Endodermal cell (in vitro differentiated cells): ENCODE data around the gene SORD. TPM values are rescaled to one million over a fixed set of nuclear protein-coding genes. Genes with fewer than 3 reads are reported as not detected.
A peak's percentile ranks its signal among the peaks of the same experiment; 100 is the strongest.
"Not testable (repeated sequence)": the region's sequence is repeated elsewhere in the genome, so short reads cannot be mapped to it uniquely, and the experiment has no call there.

Source experiments
- DNase-seq: peaks from one replicate; pipeline ENCODE4 v3.0.0-alpha.2; 2017
- H3K27ac ChIP-seq: 2 replicates; pipeline ENCODE4 v1.5.1; 2013; ENCODE audit warnings: mild to moderate bottlenecking, low read depth, low read length, moderate library complexity
- H3K27me3 ChIP-seq: 2 replicates; pipeline ENCODE4 v1.6.1; 2013; ENCODE audit warnings: mild to moderate bottlenecking, low read length, moderate library complexity; ENCODE audit not compliant: insufficient read depth, control insufficient read depth, poor library complexity, severe bottlenecking
- H3K36me3 ChIP-seq: 2 replicates; pipeline ENCODE4 v1.7.0; 2013; ENCODE audit warnings: mild to moderate bottlenecking, low read length, moderate library complexity; ENCODE audit not compliant: control insufficient read depth, insufficient read depth
- H3K4me1 ChIP-seq: one replicate; pipeline ENCODE4 v1.7.0; 2013; ENCODE audit warnings: low read length; ENCODE audit not compliant: control insufficient read depth, insufficient read depth
- H3K4me3 ChIP-seq: 2 replicates; pipeline ENCODE4 v1.5.1; 2013; ENCODE audit warnings: mild to moderate bottlenecking, low read length, moderate library complexity
- H3K9ac ChIP-seq: 2 replicates; pipeline ENCODE4 v1.6.1; 2013; ENCODE audit warnings: mild to moderate bottlenecking, low read length, moderate library complexity; ENCODE audit not compliant: poor library complexity, severe bottlenecking; ENCODE audit errors: extremely low read depth
- H3K9me3 ChIP-seq: 2 replicates; pipeline ENCODE4 v1.6.1; 2013; ENCODE audit warnings: mild to moderate bottlenecking, low read length, moderate library complexity; ENCODE audit not compliant: control insufficient read depth
- H3K27ac Mint-ChIP-seq: 2 replicates; pipeline ENCODE4 v1.8.0; 2020; ENCODE audit warnings: mixed read lengths
- H3K27me3 Mint-ChIP-seq: 2 replicates; pipeline ENCODE4 v1.8.0; 2021; ENCODE audit warnings: mild to moderate bottlenecking, mixed read lengths; ENCODE audit not compliant: insufficient read depth
- H3K36me3 Mint-ChIP-seq: 2 replicates; pipeline ENCODE4 v1.8.0; 2020; ENCODE audit warnings: low read depth, mixed read lengths
- H3K4me1 Mint-ChIP-seq: 2 replicates; pipeline ENCODE4 v1.8.0; 2020; ENCODE audit warnings: mixed read lengths
- H3K4me3 Mint-ChIP-seq: 2 replicates; pipeline ENCODE4 v1.8.0; 2020; ENCODE audit warnings: mild to moderate bottlenecking, moderate library complexity, mixed read lengths
- H3K9me3 Mint-ChIP-seq: 2 replicates; pipeline ENCODE4 v1.8.0; 2020; ENCODE audit warnings: mild to moderate bottlenecking, mixed read lengths
- WGBS, 2 experiments: methylation state at CpG; one replicate each; pipeline versions ENCODE4 v1.1.5 to v1.1.7; 2013; ENCODE audit warnings: missing lambda C conversion rate in 2 of 2, mixed read lengths in 1 of 2; ENCODE audit not compliant: insufficient coverage in 1 of 2, insufficient read length in 1 of 2; 5-methylcytosine and 5-hydroxymethylcytosine counted together
- total RNA-seq, 2 donors: library from RNA; stranded (reverse); fragmentation: NEBNext Ultra II Directional in 1 of 2; extraction: Animal tissue kit (Norgen Biotek cat#: 25700) in 1 of 2; gene quantifications; 2 replicates in 1 of 2; 3 replicates in 1 of 2; pipeline ENCODE4 v1.2.1, GENCODE V29; 2021

SORD gene
- total RNA-seq, 2 donors from 2014 or later: 28.7 to 40.3 TPM

DNA sequence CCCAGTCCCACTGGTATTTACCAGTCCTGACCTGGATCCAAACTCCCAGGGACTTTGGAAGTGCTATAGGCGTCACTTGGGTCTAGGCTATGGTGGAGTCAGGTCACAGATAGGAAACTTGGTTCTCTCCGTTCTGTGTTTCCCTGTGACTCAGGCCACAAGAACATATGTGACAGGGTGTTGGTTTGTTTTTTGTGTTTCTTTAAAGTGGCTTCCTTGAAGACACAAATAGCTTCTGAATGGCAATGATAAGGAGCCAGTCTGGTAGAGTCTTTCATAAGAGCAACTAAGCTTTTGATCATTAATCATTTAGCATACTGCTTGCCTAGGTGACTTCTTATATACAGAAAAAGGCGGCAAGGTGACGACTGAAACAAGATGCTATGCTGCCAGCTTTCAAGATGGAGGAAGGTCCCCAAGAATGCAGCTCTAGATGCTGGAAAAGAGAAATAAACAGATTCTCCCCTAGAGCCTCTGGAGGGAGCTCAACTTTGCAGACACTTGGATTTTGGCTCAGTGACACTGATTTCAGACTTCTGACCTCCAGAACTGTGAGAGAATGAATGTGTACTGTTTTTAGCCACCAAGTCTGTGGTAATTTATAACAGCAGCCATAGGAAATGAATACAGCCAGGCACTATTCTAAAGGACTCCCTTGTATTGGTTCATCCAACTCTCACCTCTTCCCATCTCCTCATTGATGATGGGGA is 36.5 kb upstream of the SORD start:
- H3K27ac Mint-ChIP-seq, H3K36me3 ChIP-seq, H3K9ac ChIP-seq, H3K4me3 Mint-ChIP-seq, H3K9me3 ChIP-seq, H3K4me1 ChIP-seq, H3K4me3 ChIP-seq, DNase-seq, H3K9me3 Mint-ChIP-seq, H3K27me3 Mint-ChIP-seq, H3K27me3 ChIP-seq, H3K27ac ChIP-seq, H3K36me3 Mint-ChIP-seq: not testable (repeated sequence)
- peaks cover 14% of the 10 kb centered on the region for H3K4me1 Mint-ChIP-seq
- WGBS, 2 experiments: 85 to 100% methylated on average over 4 of the region's 4 CpGs

GRCh38 chr15:44987711-44988110 is 35.3 kb upstream of the SORD start:
- H3K4me3 Mint-ChIP-seq, H3K27me3 ChIP-seq, H3K4me1 ChIP-seq, H3K27me3 Mint-ChIP-seq, H3K27ac Mint-ChIP-seq, H3K9ac ChIP-seq, H3K9me3 ChIP-seq, H3K9me3 Mint-ChIP-seq, H3K36me3 ChIP-seq, H3K36me3 Mint-ChIP-seq, H3K27ac ChIP-seq, H3K4me1 Mint-ChIP-seq, DNase-seq, H3K4me3 ChIP-seq: not testable (repeated sequence)
- no CpG with 5 or more reads among the region's 1 CpG for WGBS, 2 experiments

GRCh38 chr15:44988184-44988869 is 34.7 kb upstream of the SORD start:
- not testable (repeated sequence) for H3K4me3 Mint-ChIP-seq, H3K4me1 ChIP-seq, H3K9ac ChIP-seq, H3K27me3 ChIP-seq, H3K4me1 Mint-ChIP-seq, H3K9me3 Mint-ChIP-seq, H3K4me3 ChIP-seq, H3K36me3 ChIP-seq, H3K36me3 Mint-ChIP-seq, DNase-seq, H3K9me3 ChIP-seq, H3K27ac ChIP-seq, H3K27ac Mint-ChIP-seq
- WGBS, 2 experiments: 92% methylated on average over 1 of the region's 3 CpGs; no CpG with 5 or more reads in 1 of the 2 experiments
- H3K27me3 Mint-ChIP-seq: peaks cover 16% of the 10 kb centered on the region

GRCh38 chr15:44988870-44989219 is 34.1 kb upstream of the SORD start:
- H3K4me3 ChIP-seq, H3K4me1 ChIP-seq, H3K27ac Mint-ChIP-seq, H3K27ac ChIP-seq, H3K9me3 ChIP-seq, H3K36me3 ChIP-seq, H3K9me3 Mint-ChIP-seq, H3K9ac ChIP-seq, H3K4me3 Mint-ChIP-seq, H3K36me3 Mint-ChIP-seq, H3K4me1 Mint-ChIP-seq, H3K27me3 ChIP-seq: not testable (repeated sequence)
- H3K27me3 Mint-ChIP-seq: peaks cover 19% of the 10 kb centered on the region
- peak; percentile 50 for DNase-seq
- WGBS, 2 experiments: 86 to 95% methylated on average over 1 to 2 of the region's 5 CpGs

- peaks cover 17% of the 10 kb centered on the region for H3K27me3 Mint-ChIP-seq
- H3K4me1 Mint-ChIP-seq, DNase-seq, H3K4me3 Mint-ChIP-seq, H3K9ac ChIP-seq, H3K36me3 Mint-ChIP-seq, H3K9me3 ChIP-seq, H3K27ac ChIP-seq, H3K4me3 ChIP-seq, H3K9me3 Mint-ChIP-seq, H3K27ac Mint-ChIP-seq, H3K27me3 ChIP-seq, H3K4me1 ChIP-seq, H3K36me3 ChIP-seq: not testable (repeated sequence)
- 92 to 93% methylated on average over 2 of the region's 3 CpGs for WGBS, 2 experiments
These were observed 25.4 kb upstream of the SORD start for GRCh38 chr15:44997632-44998031.
